Thymus (tissue), 11 donors: Measurements from ENCODE around the gene UQCC2. TPM values are rescaled to one million over a fixed set of nuclear protein-coding genes. Genes with fewer than 3 reads are reported as not detected.

Source experiments
- DNase-seq, 9 donors: peaks; one replicate each; pipeline ENCODE4 v3.0.0-alpha.2; 2013; ENCODE audit warnings: low spot score in 9 of 9, low read depth in 6 of 9, missing footprints in 1 of 9
- H3K27ac ChIP-seq, 2 donors: one replicate each; pipeline ENCODE4 v1.5.1; 2013; ENCODE audit warnings: control low read depth in 1 of 2, low read depth in 1 of 2, low read length in 1 of 2, mild to moderate bottlenecking in 1 of 2, moderate library complexity in 1 of 2
- H3K27me3 ChIP-seq, 2 donors: one replicate each; pipeline ENCODE4 v1.5.1; 2013; ENCODE audit warnings: low read length in 1 of 2; ENCODE audit not compliant: control insufficient read depth in 2 of 2, insufficient read depth in 1 of 2
- H3K36me3 ChIP-seq, 2 donors: one replicate each; pipeline ENCODE4 v1.5.1; 2013; ENCODE audit warnings: low read length in 1 of 2, mild to moderate bottlenecking in 1 of 2, moderate library complexity in 1 of 2; ENCODE audit not compliant: control insufficient read depth in 2 of 2, insufficient read depth in 2 of 2
- H3K4me1 ChIP-seq, 2 donors: one replicate each; pipeline ENCODE4 v1.5.1; 2013; ENCODE audit warnings: low read length in 2 of 2; ENCODE audit not compliant: control insufficient read depth in 2 of 2, insufficient read depth in 2 of 2
- H3K4me3 ChIP-seq, 2 donors: one replicate each; pipeline ENCODE4 v1.5.1; 2013; ENCODE audit warnings: low read length in 2 of 2, control low read depth in 1 of 2, mild to moderate bottlenecking in 1 of 2
- H3K9me3 ChIP-seq, 2 donors: one replicate each; pipeline ENCODE4 v1.5.1; 2013; ENCODE audit warnings: low read length in 1 of 2, mild to moderate bottlenecking in 1 of 2; ENCODE audit not compliant: control insufficient read depth in 2 of 2, insufficient read depth in 1 of 2
- WGBS: extraction: QIAGEN DNeasy Blood & Tissue Kit; methylation state at CpG from one replicate; pipeline ENCODE4 v1.1.7; 2013; 5-methylcytosine and 5-hydroxymethylcytosine counted together
- polyA plus RNA-seq: library from polyadenylated mRNA; stranded (reverse); fragments of 200-250 nt; gene quantifications from one replicate; pipeline ENCODE4 v1.2.3, GENCODE V29; 2013
- total RNA-seq: library from RNA; stranded (reverse); fragments of 120-200 nt; gene quantifications from one replicate; pipeline ENCODE4 v1.2.4, GENCODE V29; 2013
- donor health status: healthy.

The UQCC2 gene
- total and polyA plus RNA-seq, 2 donors, result 67.3 to 88.4 TPM

GRCh38 chr6:33678932-33679490 lies 32.5 kb downstream of the UQCC2 start:
- Histone ChIP-seq H3K36me3 (peaks cover 69 to 87% of the 10 kb centered on the region in 2 donors), H3K27ac (no peak overlapping the region), H3K4me1 (peaks cover 0 to 16% of the 10 kb centered on the region in 2 donors), H3K27me3 (no peaks in the 10 kb centered on the region), H3K4me3 (no peak overlapping the region), H3K9me3 (no peaks in the 10 kb centered on the region)
- WGBS, result 90% methylated on average over 12 of the region's 12 CpGs
- DNase-seq, result no peak

GRCh38 chr6:33678233-33678931 lies 33.1 kb downstream of the UQCC2 start:
- 93% methylated on average over 24 of the region's 24 CpGs for WGBS
- H3K27me3 ChIP-seq, result no peaks in the 10 kb centered on the region
- H3K4me1 ChIP-seq, result peaks cover 0 to 10% of the 10 kb centered on the region in 2 donors
- no peak for DNase-seq
- H3K4me3 ChIP-seq, result no peak overlapping the region
- peaks cover 68 to 87% of the 10 kb centered on the region in 2 donors for H3K36me3 ChIP-seq
- no peak overlapping the region for H3K27ac ChIP-seq
- no peaks in the 10 kb centered on the region for H3K9me3 ChIP-seq

DNA sequence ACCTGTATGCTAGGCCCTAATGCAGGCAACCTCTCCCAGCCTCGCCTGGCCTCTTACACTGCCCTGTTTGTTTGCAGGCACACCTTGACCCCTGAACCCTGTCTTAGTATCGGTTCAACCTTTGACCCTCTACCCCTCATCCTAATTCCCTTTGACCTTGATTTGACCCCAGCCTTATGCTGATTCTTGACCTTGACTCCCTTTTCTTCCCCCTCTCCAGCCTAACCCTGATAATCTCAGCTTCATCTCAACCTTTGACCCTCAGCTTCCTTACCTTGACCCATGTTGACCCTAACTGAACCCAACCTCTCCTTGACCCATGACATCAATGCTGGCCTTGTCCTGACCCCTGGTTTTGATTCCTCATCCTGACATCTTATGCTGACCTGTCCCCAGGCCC lies 33.8 kb downstream of the UQCC2 start:
- Histone ChIP-seq H3K36me3 (peaks cover 62 to 89% of the 10 kb centered on the region in 2 donors), H3K4me1 (peaks cover 0 to 3% of the 10 kb centered on the region in 2 donors), H3K27ac (no peak overlapping the region), H3K9me3 (no peaks in the 10 kb centered on the region), H3K27me3 (no peaks in the 10 kb centered on the region), H3K4me3 (no peak overlapping the region)
- no peak for DNase-seq
- 97% methylated on average over 2 of the region's 2 CpGs for WGBS

DNA sequence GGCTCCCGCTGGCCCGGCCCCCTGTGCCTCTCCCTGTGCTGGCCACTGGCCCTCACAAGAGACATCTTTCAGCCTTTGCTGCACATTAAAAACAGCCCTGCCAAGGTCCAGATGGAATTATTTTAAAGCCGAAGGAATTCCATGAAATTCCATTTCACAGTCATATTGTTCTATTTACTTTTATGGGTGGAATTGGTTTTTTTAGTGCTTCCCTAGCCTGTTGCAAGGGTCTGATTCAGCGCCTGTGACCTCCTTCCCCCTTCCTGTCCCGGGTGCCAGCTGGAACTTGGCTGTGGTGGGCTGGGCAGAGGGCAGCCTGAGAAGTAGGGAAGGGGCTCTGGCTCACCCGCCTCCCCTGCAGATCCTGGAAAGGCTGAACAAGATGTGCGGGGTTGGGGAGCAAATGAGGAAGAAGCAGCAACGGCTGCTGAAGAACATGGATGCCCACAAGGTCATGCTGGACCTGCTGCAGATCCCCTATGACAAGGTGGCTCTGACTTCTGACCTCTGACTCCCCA lies 34.3 kb downstream of the UQCC2 start:
- no peak overlapping the region for H3K27ac ChIP-seq
- no peak for DNase-seq
- H3K4me3 ChIP-seq, result no peak overlapping the region
- H3K27me3 ChIP-seq, result no peaks in the 10 kb centered on the region
- peaks cover 61 to 89% of the 10 kb centered on the region in 2 donors for H3K36me3 ChIP-seq
- no peaks in the 10 kb centered on the region for H3K9me3 ChIP-seq
- 91% methylated on average over 8 of the region's 8 CpGs for WGBS
- H3K4me1 ChIP-seq, result no peaks in the 10 kb centered on the region

GRCh38 chr6:33676416-33677142 lies 34.9 kb downstream of the UQCC2 start:
- no peak for DNase-seq
- H3K9me3 ChIP-seq, result no peaks in the 10 kb centered on the region
- over 99% methylated on average over 15 of the region's 15 CpGs for WGBS
- no peaks in the 10 kb centered on the region for H3K27me3 ChIP-seq
- no peaks in the 10 kb centered on the region for H3K4me1 ChIP-seq
- H3K36me3 ChIP-seq, result peaks cover 65 to 93% of the 10 kb centered on the region in 2 donors
- H3K4me3 ChIP-seq, result no peak overlapping the region
- H3K27ac ChIP-seq, result no peak overlapping the region

DNA sequence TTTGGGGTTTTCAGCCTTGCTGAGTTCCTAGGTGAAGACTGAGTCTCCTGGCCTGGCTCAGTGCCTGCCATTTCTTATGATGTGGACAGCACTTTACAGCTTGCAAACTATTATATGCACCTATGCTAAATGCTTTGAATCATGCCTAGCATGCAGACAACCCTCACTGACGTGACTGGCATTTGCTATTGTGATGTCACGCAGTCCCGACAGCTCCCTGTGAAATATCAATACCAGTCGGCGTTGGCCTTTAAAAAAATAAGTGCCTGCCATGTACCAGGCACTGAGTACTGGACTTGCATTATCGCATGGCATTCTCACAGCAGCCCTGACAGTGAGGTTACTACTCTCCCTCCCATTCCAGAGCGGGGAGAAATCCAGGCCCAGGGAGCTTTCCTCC lies 35.5 kb downstream of the UQCC2 start:
- WGBS, result 97% methylated on average over 7 of the region's 7 CpGs
- Histone ChIP-seq H3K27me3 (no peaks in the 10 kb centered on the region), H3K4me3 (no peak overlapping the region), H3K36me3 (peaks cover 64 to 96% of the 10 kb centered on the region in 2 donors), H3K9me3 (no peaks in the 10 kb centered on the region), H3K4me1 (no peaks in the 10 kb centered on the region), H3K27ac (no peak overlapping the region)
- DNase-seq, result no peak

DNA sequence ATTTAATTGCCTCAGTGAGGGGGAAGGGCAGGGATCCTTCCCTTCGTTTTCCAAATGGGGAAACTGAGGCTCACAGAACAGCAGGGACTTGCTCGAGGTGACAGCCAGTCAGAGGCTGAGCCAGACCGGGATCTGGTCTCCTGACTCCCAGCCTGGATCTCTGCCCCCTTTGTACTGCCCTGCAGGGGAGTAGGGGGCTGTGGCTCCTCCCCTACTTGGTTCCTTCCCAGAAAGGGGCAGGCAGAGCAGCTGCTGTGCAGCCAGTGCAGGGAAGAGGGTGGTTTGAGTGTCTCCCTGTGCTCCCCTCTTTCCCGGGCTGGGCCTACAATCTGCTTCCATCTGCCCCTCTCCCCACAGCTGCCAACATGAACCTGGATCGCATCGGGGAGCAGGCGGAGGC lies 37.6 kb downstream of the UQCC2 start:
- H3K36me3 ChIP-seq, result peaks cover 67 to 99% of the 10 kb centered on the region in 2 donors
- no peaks in the 10 kb centered on the region for H3K9me3 ChIP-seq
- no peak for DNase-seq
- no peaks in the 10 kb centered on the region for H3K27me3 ChIP-seq
- H3K27ac ChIP-seq, result no peak overlapping the region
- no peak overlapping the region for H3K4me3 ChIP-seq
- WGBS, result 98% methylated on average over 7 of the region's 7 CpGs
- H3K4me1 ChIP-seq, result peaks cover 0 to under 1% of the 10 kb centered on the region in 2 donors

DNA sequence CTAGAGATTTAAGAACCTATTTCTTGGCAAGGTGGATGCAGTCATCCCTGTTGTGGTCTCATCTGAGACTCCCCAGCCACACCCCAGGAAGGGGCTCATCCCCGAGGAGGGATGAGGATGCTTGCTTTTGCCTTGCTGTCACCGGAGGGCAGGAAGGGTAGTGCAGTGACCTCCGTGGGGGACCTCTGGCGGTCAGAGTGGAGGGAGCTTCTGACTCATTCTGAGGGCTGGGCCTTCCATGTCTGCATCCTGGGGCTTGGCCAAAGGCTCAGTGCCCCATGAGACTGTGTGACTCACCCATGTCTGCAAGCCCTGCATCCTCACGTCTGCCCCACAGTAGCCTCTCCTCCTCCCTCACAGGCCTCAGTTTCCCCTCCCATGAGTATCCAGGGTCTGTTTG lies 38.7 kb downstream of the UQCC2 start:
- Histone ChIP-seq H3K4me1 (peaks cover 0 to 2% of the 10 kb centered on the region in 2 donors), H3K27me3 (no peaks in the 10 kb centered on the region), H3K36me3 (peaks cover 68 to 99% of the 10 kb centered on the region in 2 donors), H3K9me3 (no peaks in the 10 kb centered on the region), H3K27ac (no peak overlapping the region), H3K4me3 (no peak overlapping the region)
- DNase-seq, result no peak
- WGBS, result 93% methylated on average over 5 of the region's 5 CpGs

GRCh38 chr6:33671744-33672072 lies 39.8 kb downstream of the UQCC2 start:
- no peak overlapping the region for H3K27ac ChIP-seq
- no peaks in the 10 kb centered on the region for H3K9me3 ChIP-seq
- peaks cover 0 to 2% of the 10 kb centered on the region in 2 donors for H3K4me1 ChIP-seq
- 97% methylated on average over 3 of the region's 3 CpGs for WGBS
- H3K27me3 ChIP-seq, result no peaks in the 10 kb centered on the region
- no peak for DNase-seq
- peaks cover 69 to 100% of the 10 kb centered on the region in 2 donors for H3K36me3 ChIP-seq
- H3K4me3 ChIP-seq, result no peak overlapping the region
